Measurements from ENCODE around the gene STBD1.

The STBD1 gene

GRCh38 chr4:76305971-76306881, at the start of gene STBD1:
Gene STBD1, plus strand, starts transcription at chr4:76306733. Its CDS starts 37 bp downstream, at chr4:76306770.
- peak within 1 kb of the TSS; percentile 40 for H3K4me3 ChIP-seq (ENCODE audit: low read depth, low read length)
- no peak for DNase-seq (ENCODE audit: low read depth)
- TF ChIP-seq CTCF (IDR thresholded peaks at IDR 0.05; ENCODE audit: low read depth, low read length, missing control alignments): no peak

- DNase-seq (ENCODE audit: low read depth): no peak
- TF ChIP-seq CTCF (IDR thresholded peaks at IDR 0.05; ENCODE audit: low read depth, low read length, missing control alignments): no peak
- no peak overlapping the region for H3K4me3 ChIP-seq (ENCODE audit: low read depth, low read length)
These were observed 49.6 kb upstream of the STBD1 start for GRCh38 chr4:76256968-76257367.

GRCh38 chr4:76257824-76258223, 48.7 kb upstream of the STBD1 start:
- DNase-seq (ENCODE audit: low read depth): no peak
- H3K4me3 ChIP-seq (ENCODE audit: low read depth, low read length): no peak overlapping the region
- no peak for TF ChIP-seq CTCF (IDR thresholded peaks at IDR 0.05; ENCODE audit: low read depth, low read length, missing control alignments)

GRCh38 chr4:76260571-76260970, 46.0 kb upstream of the STBD1 start:
- no peak overlapping the region for H3K4me3 ChIP-seq (ENCODE audit: low read depth, low read length)
- TF ChIP-seq CTCF (IDR thresholded peaks at IDR 0.05; ENCODE audit: low read depth, low read length, missing control alignments): no peak
- no peak for DNase-seq (ENCODE audit: low read depth)

- H3K4me3 ChIP-seq (ENCODE audit: low read depth, low read length): no peak overlapping the region
- DNase-seq (ENCODE audit: low read depth): no peak
- TF ChIP-seq CTCF (IDR thresholded peaks at IDR 0.05; ENCODE audit: low read depth, low read length, missing control alignments): no peak
These were observed 40.8 kb upstream of the STBD1 start for GRCh38 chr4:76265631-76266218.

- no peak for DNase-seq (ENCODE audit: low read depth)
- TF ChIP-seq CTCF (IDR thresholded peaks at IDR 0.05; ENCODE audit: low read depth, low read length, missing control alignments): no peak
- no peak overlapping the region for H3K4me3 ChIP-seq (ENCODE audit: low read depth, low read length)
These were observed 39.9 kb upstream of the STBD1 start for GRCh38 chr4:76266627-76267026.
